ENCODE data around the gene ARG2.
"Not testable (repeated sequence)": the region's sequence is repeated elsewhere in the genome, so short reads cannot be mapped to it uniquely, and the experiment has no call there.

The ARG2 gene

DNA sequence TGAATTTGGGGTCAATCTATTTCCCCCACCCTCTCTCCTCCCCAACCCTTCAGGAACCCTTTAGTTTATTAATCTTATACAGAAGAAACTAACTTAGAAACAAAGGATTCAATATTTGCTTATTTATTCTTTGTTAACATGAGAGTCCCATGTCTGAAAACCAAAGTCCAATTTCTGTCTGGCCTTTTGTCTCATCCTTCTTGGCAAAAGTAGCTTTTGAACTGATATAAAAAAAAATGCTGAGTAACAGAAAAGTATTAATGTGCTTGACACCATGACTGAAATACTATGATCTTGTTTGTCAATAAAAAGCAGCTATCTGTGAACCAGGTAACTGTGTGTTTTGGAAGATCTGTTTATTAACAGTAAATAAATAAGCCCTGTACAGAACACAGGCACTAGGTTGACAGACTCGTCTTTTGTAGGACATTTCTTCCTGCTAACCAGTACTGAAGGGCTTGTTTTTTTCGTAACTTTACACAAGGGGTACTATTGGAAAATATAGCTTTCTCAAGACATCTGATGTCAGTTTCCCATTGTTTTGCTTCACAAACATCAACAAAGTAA lies 30.4 kb upstream of the ARG2 start:
- no peak for DNase-seq

DNA sequence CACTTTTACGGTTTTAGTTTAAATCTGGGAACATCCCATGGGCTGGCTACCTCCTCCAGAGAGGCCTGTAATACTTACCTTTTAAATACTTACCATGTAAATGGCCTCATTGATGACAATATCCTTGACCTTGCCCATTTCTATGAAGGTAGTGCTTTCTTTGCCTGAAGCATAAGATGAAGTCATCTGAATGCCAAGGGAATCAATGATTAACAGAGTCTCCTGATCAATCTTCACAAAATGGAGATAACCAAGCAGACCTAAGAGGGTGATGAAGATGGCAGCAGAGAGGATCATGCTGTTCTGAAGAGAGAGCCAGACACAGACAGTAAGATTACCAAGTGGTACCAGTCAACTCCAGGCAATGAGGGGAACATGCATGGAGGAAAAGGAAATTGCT lies 26.1 kb upstream of the ARG2 start:
- DNase-seq, result not testable (repeated sequence)

DNA sequence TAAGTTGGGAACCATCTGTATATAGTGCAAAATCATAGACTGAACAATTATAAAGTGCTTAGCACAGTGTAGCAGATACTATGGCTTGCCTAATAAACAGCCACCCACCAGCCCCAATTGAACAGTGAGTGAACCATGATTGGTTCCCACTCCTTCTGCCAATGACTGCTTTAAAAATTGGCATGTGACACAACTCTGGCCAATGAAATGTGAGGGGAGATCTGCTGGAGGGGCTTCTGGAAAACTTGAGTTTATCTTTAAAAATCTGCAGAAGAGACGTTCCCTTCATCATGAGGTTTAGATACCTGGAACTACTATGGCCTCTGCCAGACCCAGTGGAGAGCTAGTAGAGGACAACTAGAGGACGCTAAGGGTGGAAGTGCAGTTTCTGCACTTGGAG lies 24.3 kb upstream of the ARG2 start:
- no peak for DNase-seq

DNA sequence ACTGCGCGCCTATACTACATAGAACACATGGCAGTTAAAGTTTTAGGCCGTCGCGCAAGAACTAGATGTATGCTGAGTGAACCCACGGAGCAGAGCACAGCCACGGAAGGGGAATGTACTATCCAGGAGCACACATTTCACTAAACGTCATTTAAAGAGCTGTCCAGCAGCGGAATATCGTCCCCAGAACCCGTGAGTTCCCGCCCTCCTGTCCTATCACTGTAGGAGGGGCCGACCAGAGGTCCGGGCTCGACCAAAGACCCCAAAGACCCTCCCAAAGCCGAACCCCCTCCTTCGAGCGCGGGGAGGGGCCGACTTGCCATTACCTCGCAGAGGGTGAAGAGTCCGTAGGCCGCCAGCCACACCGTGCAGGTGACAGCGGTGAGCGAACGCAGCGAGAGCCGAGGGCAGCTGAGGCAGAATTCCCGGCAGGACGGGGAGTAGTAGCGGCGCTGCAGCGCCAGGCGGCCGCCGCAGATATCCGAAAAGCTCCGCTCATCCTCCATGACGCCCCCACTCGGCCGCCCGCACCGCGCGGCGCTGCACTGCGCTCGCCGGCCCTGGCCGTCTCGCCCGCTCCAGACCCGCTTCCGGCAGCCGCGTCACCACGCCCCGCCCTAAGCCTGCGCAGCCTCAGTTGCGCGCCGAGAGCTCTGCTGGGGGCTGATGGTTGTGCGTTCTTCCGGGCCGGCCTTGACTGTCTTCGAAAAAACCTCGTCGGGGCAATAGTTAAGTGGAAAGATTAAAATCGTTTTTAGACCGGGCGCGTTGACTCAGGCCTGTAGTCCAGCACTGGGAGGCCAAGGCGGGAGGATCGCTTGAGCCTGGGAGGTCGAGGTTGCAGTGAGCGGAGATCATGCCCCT lies 19.8 kb upstream of the ARG2 start, which contains the start of gene PIGH:
TSS of gene PIGH (minus strand) at position 571 of the 864 bp plus-strand sequence. CDS start at position 506, 65 bp downstream.
- DNase-seq, result peak; percentile 89

DNA sequence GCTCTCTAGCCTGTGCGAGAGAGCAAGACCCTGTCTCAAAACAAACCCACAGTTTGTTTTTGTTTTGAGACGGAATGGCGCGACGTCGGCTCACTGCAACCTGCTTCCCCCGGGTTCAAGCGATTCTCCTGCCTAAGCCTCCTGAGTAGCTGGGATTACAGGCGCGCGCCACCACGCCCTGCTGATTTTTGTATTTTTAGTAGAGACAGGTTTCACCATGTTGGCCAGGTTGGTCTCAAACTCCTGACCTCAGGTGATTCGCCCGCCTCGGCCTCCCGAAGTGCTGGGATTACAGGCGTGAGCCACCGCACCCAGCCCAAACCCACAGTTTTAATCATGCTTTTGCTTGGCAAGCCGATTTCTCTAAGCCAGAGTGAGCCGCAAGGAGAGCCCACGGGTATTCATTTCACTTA lies 19.2 kb upstream of the ARG2 start:
- not testable (repeated sequence) for DNase-seq

DNA sequence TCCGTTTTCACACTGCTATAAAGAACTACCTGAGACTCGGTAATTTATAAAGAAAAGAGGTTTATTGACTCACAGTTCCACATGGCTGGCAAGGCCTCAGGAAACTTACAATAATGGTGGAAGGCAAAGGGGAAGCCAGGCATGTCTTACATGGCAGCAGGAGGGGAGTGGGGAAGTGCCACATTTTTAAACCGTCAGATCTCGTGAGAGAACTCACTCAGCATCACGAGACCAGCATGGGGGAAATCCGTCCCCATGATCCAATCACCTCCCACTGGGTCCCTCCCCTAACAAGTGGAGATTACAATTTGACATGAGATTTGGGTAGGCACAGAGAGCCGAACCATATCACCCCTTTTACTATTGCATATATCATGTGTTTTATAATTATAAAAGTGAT lies 17.6 kb upstream of the ARG2 start:
- DNase-seq, result no peak

DNA sequence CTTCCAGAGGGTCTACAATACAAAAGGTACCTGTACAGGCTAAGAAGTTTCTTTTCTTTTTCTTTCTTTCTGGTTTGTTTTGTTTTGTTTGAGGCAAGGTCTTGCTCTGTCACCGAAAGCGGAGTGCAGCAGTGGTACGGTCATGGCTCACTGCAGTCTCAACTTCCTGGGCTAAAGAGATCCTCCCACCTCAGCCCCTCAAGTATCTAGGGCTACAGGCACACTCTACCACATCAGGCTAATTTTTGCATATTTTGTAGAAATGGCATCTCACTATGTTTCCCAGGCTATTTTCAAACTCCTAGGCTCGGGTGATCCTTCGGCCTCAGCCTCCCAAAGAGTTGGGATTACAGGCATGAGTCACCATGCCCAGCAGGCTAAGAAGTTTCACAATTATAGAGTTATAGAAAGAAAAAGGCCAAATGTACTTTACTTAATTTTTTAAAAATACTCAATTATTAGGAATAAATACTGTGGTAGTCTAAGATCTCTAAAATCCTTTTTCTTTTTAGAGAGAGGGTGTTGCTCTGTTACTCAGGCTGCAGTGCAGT lies 16.6 kb upstream of the ARG2 start:
- no peak for DNase-seq

DNA sequence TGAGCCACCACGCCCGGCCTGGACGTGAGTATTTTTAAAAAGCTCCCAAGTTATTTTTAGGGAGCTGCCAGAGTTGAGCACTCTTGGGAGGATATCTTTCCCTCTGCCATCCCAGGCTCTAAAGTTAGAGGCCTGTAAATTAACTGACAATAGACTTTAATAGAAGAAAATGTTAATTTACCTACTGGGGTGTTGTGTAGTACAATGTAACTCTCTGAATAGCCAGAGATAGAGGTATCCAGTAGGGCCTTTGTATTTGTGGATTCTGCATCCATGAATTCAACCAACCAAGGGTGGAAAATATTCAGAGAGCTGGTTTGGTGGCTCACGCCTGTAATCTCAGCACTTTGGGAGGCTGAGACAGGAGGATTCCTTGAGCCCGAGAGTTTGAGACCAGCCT lies 12.1 kb upstream of the ARG2 start:
- no peak for DNase-seq

DNA sequence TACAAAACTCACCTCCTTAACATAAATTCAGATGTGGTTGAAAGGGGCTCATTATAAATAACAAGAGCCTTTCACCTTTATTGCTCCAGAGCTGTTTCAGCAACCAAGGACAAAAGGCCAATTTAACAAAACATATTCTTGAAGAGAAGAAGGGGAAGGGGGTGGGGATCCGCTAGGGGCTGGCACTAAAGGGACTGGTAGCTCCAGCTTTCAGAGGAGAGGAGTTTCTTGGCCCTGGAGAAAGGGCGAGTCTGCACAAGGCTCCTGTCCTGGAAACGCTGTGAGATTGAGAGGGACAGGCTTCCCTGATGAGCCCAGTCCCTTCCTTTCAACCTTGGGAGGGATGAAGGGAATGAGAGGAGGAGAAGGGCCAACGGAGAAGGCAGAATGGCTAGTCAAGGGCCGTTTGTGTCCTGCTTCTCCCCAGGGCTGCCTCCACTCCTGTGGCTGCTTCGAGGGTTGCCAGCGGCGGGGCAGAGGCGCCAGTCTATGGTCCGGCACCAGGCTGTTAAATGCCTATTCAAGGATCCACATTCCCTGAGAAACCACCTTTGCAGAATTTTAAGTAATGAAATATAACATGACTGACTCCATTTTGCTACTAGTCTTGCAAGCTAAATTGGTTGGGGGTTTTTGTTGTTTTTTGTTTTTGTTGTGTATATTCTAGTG lies 9.9 kb upstream of the ARG2 start:
- no peak for DNase-seq

DNA sequence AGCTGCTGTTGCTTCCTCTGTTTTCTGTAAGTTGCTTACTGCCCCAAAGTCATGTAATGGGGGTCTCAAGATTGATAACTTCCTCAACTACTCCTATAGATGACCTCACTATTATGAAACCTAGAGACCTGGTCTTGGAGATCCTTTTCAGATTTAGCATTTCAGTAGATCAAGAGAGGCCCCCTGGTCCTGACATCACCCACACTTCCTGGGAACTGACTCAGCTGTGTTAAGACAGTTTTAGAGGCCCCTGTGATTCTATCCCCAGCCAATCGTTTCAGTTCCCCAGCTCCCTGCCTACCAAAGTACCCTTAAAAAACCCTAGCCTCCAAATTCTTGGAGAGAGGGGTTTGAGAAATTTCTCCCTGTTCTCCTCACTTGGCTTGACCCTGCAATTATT lies 9.2 kb upstream of the ARG2 start:
- no peak for DNase-seq

DNA sequence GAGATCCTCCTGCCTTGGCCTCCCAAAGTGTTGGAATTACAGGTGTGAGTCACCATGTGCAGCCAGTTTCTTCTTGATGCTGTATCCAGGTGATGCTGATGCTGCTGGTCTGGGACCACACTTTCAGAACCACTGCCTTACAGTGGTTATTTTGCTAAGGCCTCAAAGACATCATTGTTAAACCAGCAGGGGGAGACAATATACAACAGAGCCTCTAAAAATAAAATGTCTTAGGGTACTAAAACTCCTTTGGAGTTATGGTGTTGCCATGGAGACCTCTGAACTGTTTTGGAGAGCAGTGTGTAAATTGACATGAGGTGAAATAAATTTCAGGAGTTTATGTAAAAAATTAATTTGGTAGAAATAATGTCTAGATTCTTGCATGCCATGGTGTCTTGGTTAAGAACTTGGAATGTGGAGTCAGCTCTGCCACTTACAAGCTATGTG lies 1.1 kb upstream of the ARG2 start:
- peak; percentile 90 for DNase-seq

DNA sequence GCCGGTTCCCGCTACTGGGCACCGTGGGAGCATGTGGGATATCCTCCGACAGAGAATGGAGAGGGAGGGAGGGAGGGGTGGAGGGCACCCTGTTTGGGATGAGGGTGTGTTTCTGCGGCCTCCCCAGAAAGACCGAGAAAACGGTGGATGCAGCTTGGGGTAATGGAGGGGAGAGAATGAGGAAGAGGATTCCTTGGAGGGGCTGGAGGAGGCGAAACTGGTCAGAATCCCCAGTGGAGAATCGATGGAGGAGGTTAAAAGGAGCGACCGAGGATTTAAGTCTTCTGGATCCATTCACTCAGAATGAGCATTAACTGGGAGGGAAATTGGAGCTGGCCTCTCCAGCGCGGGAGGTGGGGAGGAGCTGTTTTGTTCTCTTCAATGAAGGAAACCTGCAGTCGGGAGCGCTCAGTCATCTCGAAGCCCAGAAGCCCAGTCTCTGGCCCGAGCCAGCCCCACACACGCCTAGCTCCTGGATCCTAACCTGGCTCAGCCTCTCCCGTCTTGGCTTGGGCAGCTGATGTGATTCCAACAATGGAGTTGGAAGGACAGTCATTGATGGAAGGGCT lies 581 bp downstream of the ARG2 start:
- no peak for DNase-seq

DNA sequence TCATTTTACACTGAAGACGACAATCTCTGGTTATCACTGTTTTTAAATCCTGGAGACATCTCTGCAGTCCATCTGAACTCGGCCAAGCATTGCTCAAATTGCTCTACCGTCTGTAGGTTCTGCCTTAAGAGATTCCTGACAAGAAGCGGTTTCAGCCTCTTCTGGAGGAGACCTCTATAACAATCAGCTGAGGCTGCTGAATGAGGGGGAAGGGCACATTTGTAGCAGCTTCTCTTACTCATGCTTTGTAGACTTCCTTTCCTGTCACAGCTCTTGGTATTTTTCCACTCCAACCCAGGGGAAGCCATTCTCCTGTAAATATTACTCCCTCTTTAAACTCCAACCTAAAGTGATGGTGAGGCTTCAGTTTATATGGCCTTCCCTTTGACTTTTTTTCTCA lies 3.0 kb downstream of the ARG2 start:
- no peak for DNase-seq

DNA sequence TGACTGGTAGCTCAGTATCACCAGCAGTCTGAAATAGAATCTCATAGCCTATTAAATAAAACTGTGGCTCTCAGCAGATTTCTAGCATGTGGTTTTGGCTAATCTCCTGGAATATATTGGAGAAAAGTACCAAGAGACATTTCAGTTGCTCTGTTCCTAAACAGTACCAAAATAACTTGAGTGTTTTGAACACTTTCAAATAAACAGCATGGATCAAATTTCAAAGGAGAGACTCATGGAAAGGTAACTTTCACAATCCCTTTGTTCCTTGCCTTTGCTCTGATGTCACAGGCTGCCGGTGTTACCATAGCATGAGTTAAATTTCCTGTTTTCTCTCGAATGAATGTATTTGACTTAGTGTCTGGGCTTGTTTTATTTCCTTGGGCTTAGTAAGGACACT lies 3.4 kb downstream of the ARG2 start:
- no peak for DNase-seq

DNA sequence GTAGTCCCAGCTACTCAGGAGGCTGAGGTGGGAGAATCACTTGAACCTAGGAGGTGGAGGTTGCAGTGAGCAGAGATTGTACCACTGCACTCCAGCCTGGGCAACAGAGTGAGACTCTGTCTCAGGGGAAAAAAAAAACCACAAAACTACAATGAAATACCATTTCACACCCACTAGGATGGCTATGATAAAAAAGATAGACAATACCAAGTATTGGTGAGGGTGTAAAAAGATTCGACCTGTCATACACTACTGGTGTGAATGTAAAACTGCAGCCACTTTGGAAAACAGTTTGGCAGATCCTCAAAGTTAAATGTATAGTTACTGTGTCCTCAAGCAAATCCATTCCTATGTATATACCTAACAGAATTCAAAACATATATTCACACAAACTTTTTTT lies 6.4 kb downstream of the ARG2 start:
- DNase-seq, result not testable (repeated sequence)

DNA sequence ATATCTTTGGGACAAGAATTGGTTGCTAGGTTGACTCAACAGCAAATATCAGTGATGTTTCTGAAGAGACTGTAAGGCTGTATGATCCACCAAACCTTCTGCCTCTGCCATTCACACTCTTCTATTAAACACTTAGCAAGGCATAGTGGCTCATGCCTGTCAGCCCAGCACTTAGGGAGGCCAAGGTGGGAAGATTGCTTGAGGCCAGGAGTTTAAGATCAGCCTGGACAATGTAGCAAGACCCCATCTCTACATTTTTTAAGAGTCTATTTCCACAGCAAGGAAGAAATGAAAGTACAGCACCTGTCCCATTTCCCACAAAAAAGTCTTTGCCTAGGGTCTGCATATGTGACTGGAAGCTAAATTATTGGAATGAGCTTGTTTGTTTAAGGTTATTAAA lies 7.8 kb downstream of the ARG2 start:
- no peak for DNase-seq

DNA sequence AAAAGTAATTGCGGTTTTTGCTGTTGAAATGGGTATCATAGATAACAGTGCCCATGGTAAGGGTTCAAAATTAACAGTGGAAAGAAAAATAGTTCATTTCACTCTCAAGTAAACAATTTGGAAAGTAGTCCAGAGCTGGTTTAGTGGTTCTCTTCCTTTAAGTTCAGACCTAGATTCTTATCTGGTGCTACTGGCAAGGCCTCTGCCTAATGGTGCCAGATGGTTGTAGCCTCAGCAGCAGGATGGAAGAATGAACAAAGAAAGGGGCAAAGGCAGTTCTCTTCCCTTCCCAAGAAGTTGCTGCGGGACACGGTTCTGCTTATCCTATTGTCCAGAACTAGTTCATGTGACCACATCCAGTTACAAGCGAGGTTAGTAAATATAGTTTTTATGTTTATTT lies 10.5 kb downstream of the ARG2 start:
- DNase-seq, result no peak

DNA sequence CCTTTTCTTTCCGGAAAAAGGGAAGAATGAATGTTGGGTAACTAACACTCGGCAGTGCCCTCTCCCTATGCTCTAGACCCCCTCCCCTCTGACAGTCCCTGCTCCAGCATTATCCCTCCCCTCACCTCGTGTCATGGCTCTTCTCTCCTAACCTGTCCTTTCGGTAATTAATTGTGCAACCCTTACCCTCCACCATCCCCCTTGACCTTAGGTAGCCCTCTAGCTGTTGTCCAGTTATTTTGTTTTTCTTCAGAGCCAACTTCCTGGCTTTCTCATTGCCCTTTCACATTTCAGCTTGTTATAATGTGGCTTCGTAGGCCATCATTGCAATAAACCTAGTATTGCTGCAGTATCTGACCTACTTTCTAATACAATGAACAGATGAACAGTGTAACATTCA lies 11.2 kb downstream of the ARG2 start:
- DNase-seq, result no peak

DNA sequence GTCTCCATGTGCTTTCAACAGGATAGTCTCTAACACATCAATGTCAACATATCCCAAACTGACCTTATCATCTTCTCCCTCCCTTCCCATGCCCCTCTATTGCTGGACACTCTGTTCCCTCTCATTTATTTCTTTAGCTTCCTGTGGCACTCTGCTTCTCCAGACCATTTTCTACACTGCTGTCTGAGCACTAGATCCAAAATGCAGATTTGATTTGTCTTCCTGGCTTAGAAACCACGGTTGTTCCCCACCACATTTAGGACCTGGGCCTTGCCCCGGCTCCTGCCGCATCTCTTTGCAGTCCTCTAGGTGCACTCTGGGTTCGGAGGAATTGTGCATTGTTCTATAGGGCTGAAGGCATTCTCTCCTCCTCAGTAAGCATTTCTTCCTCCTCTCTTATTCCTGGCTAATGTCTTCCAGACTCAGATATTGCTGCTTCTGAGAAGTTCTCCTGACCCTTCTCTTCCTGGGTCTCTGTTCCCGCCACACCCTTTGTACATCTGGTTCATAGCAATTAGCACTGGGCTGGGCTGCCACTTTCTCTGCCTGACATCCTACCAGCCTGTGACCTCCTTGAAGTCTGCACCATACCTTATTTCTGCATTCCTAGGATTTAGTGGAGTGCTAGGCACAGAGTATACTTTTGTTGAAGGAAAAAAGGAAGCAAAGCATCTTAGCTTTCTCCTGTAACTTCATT lies 13.9 kb downstream of the ARG2 start:
- no peak for DNase-seq

DNA sequence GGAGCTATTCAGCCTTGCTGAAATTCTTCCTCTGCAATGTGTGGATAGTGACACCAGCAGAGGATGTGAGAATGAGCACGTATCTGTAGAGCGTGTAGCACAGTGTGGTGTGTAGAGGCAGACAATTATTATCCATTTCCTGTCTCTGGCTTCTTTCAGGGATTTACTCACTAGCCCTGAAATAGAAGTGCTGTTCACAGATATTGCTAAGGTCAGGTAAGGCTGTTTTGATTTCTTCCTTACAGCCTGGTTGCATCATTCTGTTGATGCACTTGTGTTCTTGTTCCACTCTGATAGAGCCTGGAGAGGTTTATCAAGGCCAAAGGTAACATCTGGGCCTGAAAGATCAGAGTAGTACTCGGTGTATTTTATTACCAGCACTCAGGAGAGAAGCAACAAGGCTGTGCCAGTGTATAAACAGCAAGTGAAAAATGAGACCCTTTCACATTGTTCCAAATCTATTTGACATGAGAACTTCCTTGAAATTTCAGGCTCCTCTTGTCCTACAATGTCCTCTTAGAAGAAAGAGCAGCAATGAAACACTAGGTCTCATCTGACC lies 16.7 kb downstream of the ARG2 start:
- DNase-seq, result peak; percentile 85

DNA sequence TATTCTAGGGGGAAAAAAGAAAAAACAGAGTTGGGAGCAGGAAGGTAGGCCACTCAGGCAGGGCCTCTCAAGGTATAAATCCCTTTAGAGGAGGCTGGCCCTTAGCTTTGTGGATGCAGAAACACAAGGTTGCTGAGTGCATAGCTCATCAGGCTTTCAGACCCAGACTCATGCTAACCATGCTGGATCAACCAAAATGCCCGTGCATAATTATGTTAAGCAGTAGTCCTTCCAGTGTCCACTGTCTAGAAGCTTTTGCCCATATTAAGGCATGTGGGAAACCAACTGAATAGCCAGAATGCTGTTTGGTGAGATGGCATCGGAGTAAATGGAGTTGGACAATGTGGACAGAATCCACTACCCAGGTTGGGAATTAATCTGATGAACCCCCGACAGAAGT lies 18.9 kb downstream of the ARG2 start:
- no peak for DNase-seq

DNA sequence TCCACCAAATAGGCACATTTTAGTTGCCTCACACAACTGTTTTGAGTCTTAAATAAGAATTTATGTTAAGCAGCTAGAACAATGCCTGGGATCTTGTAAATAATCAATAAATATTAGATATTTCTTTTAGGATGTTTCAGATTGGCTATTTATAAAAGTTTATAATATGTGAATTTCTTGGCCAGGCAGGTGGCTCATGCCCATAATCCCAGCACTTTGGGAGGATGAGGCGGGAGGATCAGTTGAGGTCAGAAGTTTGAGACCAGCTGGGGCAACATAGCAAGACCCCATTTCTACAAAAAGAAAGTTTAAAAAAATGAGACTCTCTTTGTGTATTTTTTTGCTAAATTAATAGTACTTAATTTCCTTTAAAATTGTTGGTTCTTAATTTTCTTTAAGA lies 21.8 kb downstream of the ARG2 start:
- no peak for DNase-seq
